ENCODE data around the gene DCX. TPM values are rescaled to one million over a fixed set of nuclear protein-coding genes. Genes with fewer than 3 reads are reported as not detected.

DCX gene
- polyA plus RNA-seq, 1 experiment = not detected

DNA sequence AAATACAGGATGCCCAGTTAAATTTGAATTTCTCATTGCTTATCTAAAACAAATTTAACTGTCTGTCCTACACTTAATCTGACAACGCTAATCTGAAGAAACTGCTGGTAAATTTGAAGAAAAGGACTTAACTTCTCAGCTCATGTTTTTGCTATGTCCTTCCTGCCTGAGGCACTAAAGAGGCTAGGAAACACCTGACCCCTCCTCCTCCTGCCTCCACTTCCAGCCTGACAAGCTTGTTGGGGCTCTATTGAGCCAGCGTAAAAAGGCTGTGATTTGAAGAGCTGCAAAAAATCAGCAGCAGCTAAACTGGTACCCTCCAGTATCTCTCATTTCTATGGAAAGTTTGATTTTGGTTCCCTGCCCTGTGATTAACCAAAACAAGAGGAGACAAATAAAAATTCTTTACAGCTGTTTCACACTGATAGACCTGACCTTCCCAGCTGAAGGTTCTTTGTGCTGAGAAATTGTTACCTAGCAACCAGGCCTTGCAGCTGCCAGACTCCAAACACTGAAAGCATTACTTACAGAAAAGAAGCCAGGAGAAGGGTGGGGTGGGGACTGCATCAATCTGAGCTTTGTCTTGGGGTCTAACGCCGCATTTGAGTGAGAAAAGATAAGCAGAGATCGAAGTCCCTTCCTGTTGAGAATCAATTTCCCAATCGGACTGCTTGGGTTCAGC, 35.0 kb downstream of the DCX start:
- POLR2A ChIA-PET = no interaction called here
- H3K9me3 ChIP-seq (ENCODE audit: control insufficient read depth, insufficient read depth, low read length) = no peaks in the 10 kb centered on the region
- no peaks in the 10 kb centered on the region for H3K27me3 ChIP-seq (ENCODE audit: control insufficient read depth, insufficient read depth, low read length)
- DNase-seq (ENCODE audit: low read depth, low spot score) = no peak
- TF ChIP-seq, protein P1, sequence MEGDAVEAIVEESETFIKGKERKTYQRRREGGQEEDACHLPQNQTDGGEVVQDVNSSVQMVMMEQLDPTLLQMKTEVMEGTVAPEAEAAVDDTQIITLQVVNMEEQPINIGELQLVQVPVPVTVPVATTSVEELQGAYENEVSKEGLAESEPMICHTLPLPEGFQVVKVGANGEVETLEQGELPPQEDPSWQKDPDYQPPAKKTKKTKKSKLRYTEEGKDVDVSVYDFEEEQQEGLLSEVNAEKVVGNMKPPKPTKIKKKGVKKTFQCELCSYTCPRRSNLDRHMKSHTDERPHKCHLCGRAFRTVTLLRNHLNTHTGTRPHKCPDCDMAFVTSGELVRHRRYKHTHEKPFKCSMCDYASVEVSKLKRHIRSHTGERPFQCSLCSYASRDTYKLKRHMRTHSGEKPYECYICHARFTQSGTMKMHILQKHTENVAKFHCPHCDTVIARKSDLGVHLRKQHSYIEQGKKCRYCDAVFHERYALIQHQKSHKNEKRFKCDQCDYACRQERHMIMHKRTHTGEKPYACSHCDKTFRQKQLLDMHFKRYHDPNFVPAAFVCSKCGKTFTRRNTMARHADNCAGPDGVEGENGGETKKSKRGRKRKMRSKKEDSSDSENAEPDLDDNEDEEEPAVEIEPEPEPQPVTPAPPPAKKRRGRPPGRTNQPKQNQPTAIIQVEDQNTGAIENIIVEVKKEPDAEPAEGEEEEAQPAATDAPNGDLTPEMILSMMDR (IDR thresholded peaks at IDR 0.05; ENCODE audit: low read depth, low read length) = no peak
- H3K27ac ChIP-seq (ENCODE audit: low read depth, low read length) = no peak overlapping the region
- CTCF ChIA-PET = no interaction called here
- H3K4me3 ChIP-seq (ENCODE audit: low read depth, low read length) = no peak overlapping the region

DNA sequence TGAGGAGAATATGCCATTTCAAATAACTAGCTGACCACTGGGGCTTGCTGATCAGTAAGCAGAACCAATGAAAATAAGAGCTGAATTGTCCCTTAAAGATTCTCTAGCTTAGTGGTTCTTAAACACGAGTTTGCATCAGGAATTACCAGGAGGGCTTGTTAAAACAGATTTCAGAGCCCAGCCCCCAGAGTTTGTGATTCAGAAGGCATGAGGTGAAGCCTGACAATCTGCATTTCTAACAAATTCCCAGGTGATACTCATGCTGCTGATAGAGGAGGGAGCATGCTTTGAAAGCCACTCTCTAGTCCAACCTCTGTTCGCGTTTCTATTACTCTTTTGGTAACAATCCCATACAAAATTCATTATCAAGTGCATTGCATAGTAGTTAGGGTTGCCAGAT, 35.5 kb downstream of the DCX start:
- no peaks in the 10 kb centered on the region for H3K9me3 ChIP-seq (ENCODE audit: control insufficient read depth, insufficient read depth, low read length)
- H3K4me3 ChIP-seq (ENCODE audit: low read depth, low read length) = no peak overlapping the region
- TF ChIP-seq, protein P1 (IDR thresholded peaks at IDR 0.05; ENCODE audit: low read depth, low read length) = no peak
- CTCF ChIA-PET = no interaction called here
- no peak overlapping the region for H3K27ac ChIP-seq (ENCODE audit: low read depth, low read length)
- no peaks in the 10 kb centered on the region for H3K27me3 ChIP-seq (ENCODE audit: control insufficient read depth, insufficient read depth, low read length)
- DNase-seq (ENCODE audit: low read depth, low spot score) = no peak
- POLR2A ChIA-PET = no interaction called here

DNA sequence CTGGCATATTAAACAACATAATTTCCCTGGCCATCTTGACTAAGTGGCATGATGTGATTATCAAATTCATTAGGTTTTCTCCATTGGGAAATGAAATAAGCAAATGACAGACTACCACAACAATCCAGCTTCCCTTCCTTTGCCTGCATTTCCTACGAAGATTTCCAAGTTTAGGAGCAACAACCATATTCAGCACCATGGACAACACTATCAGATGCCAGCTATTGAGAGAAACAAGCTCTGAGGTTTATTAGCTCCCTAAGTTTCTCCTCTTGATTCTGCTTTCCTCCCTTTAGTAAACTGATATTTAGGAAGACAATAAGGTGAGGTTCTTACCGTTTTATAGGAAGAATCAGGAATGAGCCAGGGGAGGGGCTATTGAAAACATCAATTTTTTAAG, 36.2 kb downstream of the DCX start:
- Histone ChIP-seq H3K4me3 (ENCODE audit: low read depth, low read length) (no peak overlapping the region), H3K27ac (ENCODE audit: low read depth, low read length) (no peak overlapping the region), H3K27me3 (ENCODE audit: control insufficient read depth, insufficient read depth, low read length) (no peaks in the 10 kb centered on the region), H3K9me3 (ENCODE audit: control insufficient read depth, insufficient read depth, low read length) (no peaks in the 10 kb centered on the region)
- no peak for DNase-seq (ENCODE audit: low read depth, low spot score)
- TF ChIP-seq, protein P1 (IDR thresholded peaks at IDR 0.05; ENCODE audit: low read depth, low read length) = no peak
- POLR2A ChIA-PET = no interaction called here
- CTCF ChIA-PET = no interaction called here

DNA sequence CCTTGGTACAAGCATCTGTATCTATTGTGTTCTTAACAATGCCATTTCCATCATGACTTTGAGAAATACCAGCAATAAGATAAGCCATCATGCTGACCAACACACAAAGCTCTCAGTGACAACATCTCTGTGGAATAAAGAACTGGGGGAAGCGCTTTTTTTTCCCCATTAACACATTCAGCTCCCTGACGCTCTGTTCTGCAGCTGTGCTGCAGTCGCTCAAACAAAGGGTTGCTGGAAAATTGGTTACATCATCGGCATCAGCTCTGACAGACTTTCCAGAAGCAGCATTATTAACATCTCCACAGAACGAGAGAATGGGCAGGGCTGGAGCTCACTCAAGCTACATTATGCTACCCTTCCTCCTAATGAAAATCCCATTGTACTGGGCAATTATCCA, 39.9 kb downstream of the DCX start:
- H3K4me3 ChIP-seq (ENCODE audit: low read depth, low read length) = no peak overlapping the region
- TF ChIP-seq, protein P1 (IDR thresholded peaks at IDR 0.05; ENCODE audit: low read depth, low read length) = no peak
- CTCF ChIA-PET = no interaction called here
- H3K27ac ChIP-seq (ENCODE audit: low read depth, low read length) = no peak overlapping the region
- H3K9me3 ChIP-seq (ENCODE audit: control insufficient read depth, insufficient read depth, low read length) = no peaks in the 10 kb centered on the region
- no peaks in the 10 kb centered on the region for H3K27me3 ChIP-seq (ENCODE audit: control insufficient read depth, insufficient read depth, low read length)
- no peak for DNase-seq (ENCODE audit: low read depth, low spot score)
- POLR2A ChIA-PET = no interaction called here

DNA sequence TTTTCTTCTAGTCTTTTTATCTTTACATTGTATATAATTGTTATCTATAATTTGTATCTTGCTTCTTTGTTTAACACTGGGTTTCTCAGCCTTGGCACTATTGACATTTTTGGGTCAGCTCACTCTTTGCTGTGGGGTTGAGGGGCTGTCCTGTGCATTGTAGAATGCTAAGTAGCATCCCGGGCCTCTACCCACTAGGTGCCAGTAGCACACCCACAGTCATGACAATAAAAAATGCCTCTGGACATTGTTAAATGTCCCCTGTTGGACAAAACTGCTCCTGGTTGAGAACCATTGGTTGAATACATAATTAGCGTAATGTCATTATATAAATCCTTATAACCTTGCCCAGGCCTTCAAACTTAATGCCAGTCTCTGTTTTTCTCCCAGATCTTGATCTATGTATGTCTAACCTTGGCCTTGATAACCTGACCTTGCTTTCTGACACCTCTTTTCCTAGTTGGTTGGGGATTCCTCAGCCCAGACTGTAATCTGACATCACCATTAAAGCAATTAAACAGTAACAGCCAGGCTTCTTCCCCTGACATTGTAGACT, 46.1 kb downstream of the DCX start:
- no peak overlapping the region for H3K27ac ChIP-seq (ENCODE audit: low read depth, low read length)
- ChIA-PET POLR2A (no interaction called here), CTCF (no interaction called here)
- TF ChIP-seq, protein P1 (IDR thresholded peaks at IDR 0.05; ENCODE audit: low read depth, low read length) = no peak
- no peaks in the 10 kb centered on the region for H3K27me3 ChIP-seq (ENCODE audit: control insufficient read depth, insufficient read depth, low read length)
- no peak overlapping the region for H3K4me3 ChIP-seq (ENCODE audit: low read depth, low read length)
- no peaks in the 10 kb centered on the region for H3K9me3 ChIP-seq (ENCODE audit: control insufficient read depth, insufficient read depth, low read length)
- DNase-seq (ENCODE audit: low read depth, low spot score) = no peak
